GM18870 (cell line): ENCODE data around the gene R3HDM2.

Experiments
- ATAC-seq: cut with Tn5 transposase; IDR thresholded peaks from one replicate; pipeline ENCODE4 v1.9.1; 2021; ENCODE audit warnings: moderate library complexity; ENCODE audit not compliant: unreplicated experiment

The R3HDM2 gene

DNA sequence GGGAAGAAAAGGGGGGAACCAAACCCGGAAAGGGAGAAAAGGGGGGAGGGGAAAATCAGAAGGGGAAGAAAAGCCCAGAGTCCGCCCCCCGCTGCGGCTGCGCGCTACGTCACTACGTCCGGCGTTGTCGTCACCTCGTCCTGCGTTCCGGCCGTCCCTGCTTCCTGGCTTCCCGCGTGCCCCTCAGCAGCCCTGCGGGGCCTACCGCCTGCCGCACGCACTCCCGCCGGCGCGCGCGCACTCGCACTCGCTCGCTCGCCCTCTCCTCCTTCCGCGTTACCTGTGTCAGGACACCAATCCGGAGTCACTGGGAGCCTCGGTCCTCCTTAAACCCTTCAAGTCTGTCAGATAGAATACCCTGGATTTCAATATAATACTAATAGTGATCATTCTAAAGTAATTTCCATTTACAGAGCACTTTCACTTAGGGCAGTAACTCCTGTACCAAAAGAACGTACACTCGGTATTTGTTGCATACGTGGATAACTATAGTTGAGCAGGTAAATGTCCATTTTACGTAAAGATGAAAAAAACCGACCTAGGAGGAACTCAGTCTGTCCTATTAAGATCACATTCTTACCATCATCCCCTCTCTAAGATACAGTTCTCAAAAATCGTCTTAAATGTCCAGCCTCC, at the start of gene R3HDM2:
R3HDM2 (minus strand) TSS at position 113 of the 636 bp plus-strand sequence. CDS start 120,615 bp downstream, outside the sequence.
- peak; percentile 79 for ATAC-seq

- no peak for ATAC-seq
Measured at GRCh38 chr12:57479376-57480115, 48.7 kb upstream of the R3HDM2 start, which contains the start of gene ARHGAP9. TSS of gene ARHGAP9 (minus strand) at chr12:57479866. CDS start at chr12:57479406, 460 bp downstream.

- ATAC-seq = no peak
Measured at GRCh38 chr12:57479043-57479375, 48.2 kb upstream of the R3HDM2 start.

- no peak for ATAC-seq
Measured at GRCh38 chr12:57477710-57478681, 47.2 kb upstream of the R3HDM2 start.

DNA sequence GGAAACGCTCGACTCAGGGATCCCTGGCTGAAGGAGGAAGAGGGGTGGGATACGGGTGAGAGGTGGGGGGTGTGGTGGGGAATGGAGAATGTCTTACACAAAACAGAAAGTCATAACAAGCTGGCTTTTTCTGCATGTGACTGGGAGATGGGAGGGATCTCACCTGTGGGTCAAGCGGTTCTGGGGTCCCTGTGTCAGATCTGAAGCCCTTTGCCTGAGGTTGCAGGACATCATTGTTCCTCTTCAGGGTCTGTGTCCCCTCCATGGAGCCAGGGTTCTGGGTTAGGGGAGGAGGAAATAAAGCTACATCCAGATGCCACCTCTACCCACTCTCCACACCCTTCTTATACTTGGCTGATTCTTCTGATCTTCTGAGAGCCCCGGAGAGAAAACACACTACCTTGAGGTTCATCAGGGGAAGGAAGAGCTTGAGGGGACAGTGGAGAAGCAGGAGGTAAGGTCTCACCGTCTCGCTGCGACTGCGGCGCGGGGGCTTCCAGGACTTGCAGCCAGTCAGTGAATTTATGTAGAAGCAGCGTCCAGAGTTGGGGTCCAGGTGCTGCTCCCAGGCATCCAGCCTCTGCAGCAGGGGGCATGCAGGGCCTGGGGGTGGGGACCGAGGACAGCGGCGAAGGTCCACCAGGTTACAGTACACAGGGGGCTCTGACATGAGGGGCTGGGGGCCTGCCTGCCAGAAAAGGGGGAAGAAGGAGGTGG, 46.3 kb upstream of the R3HDM2 start:
- no peak for ATAC-seq

GRCh38 chr12:57476162-57476992, 45.5 kb upstream of the R3HDM2 start:
- ATAC-seq = no peak

DNA sequence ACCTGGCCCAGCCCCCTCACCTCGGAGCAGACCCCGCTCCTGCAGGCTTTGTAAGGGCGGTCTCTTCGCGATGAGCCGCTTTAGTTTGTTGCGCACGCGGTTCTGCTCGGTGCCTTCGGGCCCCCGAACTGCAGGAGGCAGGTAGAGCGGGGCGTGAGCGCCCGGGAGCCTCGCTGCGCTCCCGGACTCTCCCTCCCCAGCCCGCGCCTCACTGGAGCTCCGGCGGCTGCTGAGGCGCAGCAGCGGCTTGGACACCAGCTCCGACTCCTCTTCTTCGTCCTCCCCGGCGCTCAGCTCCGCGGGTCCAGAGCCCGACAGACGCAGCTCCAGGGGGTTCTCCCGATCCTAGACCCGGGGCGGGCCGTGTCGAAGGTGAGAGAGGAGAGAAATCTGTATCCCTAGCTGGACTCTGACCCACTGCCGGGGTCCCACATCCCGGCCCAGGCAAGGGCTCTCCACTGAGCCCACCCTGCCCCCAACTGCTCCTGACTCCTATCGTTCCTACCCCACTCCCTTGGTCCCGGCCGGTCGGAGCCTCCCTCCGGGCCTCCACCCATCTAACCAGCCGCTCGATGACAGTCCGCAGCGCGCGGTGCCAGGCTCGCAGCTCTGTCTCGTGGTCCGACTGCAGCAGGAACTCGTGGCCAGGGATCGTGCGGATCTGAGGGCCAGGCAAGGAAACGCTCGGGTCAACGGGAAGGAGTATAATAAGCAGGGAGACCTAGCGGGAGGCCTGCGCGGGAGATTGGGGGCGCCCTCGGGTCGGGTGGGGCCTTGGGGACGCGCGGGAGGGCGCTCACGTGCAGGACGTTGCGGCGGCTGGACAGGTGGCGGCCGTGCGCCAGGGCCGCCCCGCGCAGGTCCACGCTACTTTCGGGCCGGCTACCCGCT, 44.7 kb upstream of the R3HDM2 start:
- no peak for ATAC-seq

DNA sequence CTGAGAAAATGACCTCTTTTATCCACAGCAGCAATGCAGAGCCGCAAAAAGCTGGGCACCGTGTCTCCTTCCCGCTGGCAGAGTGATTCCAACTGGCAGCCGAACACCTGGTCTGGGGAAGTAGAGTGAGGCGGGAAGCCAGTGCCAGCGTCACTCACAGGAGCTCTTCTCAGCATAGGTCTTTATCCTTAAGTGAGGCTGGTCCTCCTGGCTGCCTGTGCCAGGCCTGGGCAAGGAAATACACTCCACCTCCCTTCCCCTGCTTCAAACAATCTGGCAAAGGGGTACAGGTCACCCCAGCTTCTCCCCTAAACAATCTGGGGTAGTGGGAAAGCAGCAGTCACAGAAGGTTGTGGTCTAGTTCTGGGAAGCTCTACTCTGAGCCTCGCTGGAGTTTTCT, 44.0 kb upstream of the R3HDM2 start:
- ATAC-seq = no peak

- no peak for ATAC-seq
Measured at GRCh38 chr12:57474430-57474829, 43.6 kb upstream of the R3HDM2 start.

DNA sequence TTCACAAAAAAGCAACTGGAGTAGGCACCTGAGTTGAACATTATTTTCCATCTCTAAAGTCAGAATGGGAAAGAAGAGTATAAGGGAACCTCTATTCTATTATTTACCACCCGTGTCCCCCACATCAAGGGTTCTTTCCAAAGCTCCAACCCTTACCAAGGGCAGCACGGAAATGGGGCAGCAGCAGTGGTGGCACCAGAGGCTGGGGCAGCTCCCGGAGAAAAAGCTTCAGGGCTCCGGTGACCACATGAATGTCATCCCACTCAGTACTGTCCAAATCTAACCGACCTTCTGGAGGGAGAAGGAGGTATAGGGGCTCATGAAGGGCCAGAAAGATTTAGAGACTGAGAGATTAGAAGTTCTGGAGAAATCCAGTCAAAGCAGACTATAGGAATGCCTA, 43.0 kb upstream of the R3HDM2 start:
- no peak for ATAC-seq

GRCh38 chr12:57473392-57473791, 42.5 kb upstream of the R3HDM2 start:
- no peak for ATAC-seq

DNA sequence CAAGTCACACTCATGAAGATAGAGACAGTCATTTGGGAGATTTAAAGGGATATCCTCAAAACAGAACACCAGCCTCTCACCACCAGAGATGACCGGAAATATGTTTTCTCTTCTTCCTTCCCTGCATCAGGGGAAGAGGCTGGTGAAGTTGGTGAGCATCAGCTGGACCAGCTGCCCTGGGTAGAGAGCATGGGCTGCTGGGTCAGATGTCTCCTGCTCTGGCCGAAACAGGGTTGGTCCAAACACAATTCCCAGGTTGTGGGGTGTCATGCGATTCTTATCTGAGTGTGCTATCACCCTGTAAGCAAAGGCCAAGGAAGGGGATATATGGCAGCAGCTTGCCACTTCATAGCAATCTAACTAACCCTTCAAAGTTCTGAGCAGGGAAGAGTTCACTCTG, 41.5 kb upstream of the R3HDM2 start:
- no peak for ATAC-seq

DNA sequence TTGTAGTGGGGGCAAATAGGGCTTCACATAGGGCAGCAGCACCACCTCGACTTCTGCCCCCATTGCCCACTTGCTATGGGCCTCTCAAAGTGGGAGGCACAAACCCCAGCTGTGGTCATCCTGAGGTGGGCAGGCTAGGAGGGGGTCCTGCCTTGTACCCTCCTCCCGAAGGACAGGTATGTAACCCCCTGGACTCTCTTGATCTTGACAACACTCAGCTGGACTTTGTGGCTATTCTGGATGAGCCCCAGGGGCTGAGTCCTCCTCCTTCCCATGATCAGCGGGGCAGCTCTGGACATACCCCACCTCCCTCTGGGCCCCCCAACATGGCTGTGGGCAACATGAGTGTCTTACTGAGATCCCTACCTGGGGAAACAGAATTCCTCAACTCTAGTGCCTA, 40.8 kb upstream of the R3HDM2 start:
- no peak for ATAC-seq

- ATAC-seq = no peak
Measured at GRCh38 chr12:57470970-57471656, 40.3 kb upstream of the R3HDM2 start.

DNA sequence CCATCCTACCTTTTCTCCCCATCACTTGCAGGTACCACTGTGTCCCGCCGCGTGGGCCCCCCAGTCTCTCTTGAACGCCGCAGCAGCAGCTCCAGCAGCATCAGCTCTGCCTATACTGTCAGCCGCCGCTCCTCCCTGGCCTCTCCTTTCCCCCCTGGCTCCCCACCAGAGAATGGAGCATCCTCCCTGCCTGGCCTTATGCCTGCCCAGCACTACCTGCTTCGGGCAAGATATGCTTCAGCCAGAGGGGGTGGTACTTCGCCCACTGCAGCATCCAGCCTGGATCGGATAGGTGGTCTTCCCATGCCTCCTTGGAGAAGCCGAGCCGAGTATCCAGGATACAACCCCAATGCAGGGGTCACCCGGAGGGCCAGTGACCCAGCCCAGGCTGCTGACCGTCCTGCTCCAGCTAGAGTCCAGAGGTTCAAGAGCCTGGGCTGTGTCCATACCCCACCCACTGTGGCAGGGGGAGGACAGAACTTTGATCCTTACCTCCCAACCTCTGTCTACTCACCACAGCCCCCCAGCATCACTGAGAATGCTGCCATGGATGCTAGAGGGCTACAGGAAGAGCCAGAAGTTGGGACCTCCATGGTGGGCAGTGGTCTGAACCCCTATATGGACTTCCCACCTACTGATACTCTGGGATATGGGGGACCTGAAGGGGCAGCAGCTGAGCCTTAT, 39.6 kb upstream of the R3HDM2 start:
- ATAC-seq = no peak

DNA sequence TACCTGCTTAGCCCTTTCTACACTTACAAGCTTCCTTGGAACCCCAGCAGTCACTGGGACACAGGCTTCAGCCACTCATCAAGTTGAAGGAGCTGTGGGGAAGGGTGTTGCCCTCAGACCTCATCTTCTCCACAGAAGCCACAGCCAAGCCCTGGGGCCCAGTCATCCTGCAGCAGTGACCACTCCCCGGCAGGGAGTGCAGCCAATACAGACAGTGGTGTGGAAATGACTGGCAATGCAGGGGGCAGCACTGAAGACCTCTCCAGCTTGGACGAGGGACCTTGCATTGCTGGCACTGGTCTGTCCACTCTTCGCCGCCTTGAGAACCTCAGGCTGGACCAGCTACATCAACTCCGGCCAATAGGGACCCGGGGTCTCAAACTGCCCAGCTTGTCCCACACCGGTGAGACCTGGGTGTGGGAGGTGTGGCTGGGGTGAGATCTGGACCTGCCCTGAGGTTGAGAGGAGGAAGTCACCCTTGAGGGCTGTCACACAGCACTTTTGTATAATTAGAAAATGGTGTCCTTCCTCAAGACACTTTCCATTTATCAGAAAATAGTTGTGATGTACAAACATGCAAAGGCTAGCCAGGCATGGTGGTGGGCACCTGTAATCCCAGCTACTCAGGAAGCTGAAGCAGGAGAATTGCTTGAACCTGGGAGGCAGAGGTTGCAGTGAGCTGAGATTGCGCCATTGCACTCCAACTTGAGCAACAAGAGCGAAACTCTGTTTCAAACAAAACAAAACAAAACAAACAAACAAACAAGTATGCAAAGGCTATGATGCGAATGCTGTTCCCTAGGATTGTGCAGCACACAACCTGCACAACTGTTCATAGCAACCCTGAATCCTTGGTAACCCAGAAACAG, 38.7 kb upstream of the R3HDM2 start:
- ATAC-seq = no peak

DNA sequence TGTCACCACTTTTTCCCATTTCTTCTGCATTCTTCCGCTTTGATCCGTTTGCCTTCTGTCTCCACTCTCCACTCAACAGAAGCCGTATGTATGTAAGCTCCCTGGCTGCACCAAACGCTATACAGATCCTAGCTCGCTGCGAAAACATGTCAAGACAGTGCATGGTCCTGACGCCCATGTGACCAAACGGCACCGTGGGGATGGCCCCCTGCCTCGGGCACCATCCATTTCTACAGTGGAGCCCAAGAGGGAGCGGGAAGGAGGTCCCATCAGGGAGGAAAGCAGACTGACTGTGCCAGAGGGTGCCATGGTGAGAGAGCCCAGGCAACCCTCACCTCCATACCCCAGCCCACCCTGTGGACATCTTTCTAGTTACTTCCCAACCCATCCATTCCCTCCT, 37.1 kb upstream of the R3HDM2 start:
- no peak for ATAC-seq
